Right atrium auricular region (tissue), 2 donors: ENCODE data around the gene LASP1NB.
"Not testable (repeated sequence)": the region's sequence is repeated elsewhere in the genome, so short reads cannot be mapped to it uniquely, and the experiment has no call there.

Experiments
- DNase-seq: peaks from one replicate; pipeline ENCODE4 v3.0.0-alpha.2; 2019; ENCODE audit warnings: low spot score
- H3K27ac ChIP-seq, 2 donors: fragments of 200-600 bp; sonication (generic); 1 replicate in 1 of 2; 2 replicates in 1 of 2; pipeline ENCODE4 v1.5.1; 2016 to 2019
- H3K27me3 ChIP-seq, 2 donors: fragments of 200-600 bp; sonication (generic); one replicate each; pipeline versions ENCODE4 v1.5.1 to v1.6.0; 2017 to 2019
- H3K36me3 ChIP-seq: fragments of 200-600 bp; sonication (generic); one replicate; pipeline ENCODE4 v1.5.1; 2016
- H3K4me1 ChIP-seq, 2 donors: fragments of 200-600 bp; sonication (generic); one replicate each; pipeline versions ENCODE4 v1.5.1 to v1.6.0; 2017 to 2019
- H3K4me3 ChIP-seq, 2 donors: fragments of 200-600 bp; sonication (generic); 1 replicate in 1 of 2; 2 replicates in 1 of 2; pipeline ENCODE4 v1.5.1; 2017 to 2019; ENCODE audit warnings: mild to moderate bottlenecking in 1 of 2, moderate library complexity in 1 of 2
- H3K9me3 ChIP-seq, 2 donors: fragments of 200-600 bp; sonication (generic); one replicate each; pipeline ENCODE4 v1.5.1; 2019
- TF ChIP-seq, protein P1 (sequence below), 2 donors: fragments of 200-600 bp; sonication (generic); IDR thresholded peaks; one replicate each; pipeline ENCODE4 v1.5.1; 2019; ENCODE audit warnings: antibody characterized with exemption in 2 of 2

The LASP1NB gene

DNA sequence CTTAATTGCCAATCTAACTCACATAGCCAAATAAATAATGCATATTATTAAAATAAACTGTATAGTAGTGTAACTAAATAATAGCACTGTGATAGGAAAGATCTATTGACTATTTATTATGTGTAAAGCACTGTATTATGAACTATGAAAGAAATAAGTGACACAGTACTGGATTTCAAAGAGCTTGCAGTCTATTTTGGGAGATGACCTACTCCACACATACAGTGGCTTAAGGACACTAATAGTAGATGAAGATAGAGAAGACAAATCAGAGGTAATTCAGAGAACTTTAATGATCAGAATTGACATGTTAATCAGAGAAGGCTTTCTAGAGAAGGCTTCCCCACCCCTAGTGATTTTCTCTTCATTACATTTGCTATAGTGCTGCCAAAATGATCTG, 14.6 kb downstream of the LASP1NB start:
- Histone ChIP-seq H3K4me3 (no peak overlapping the region), H3K9me3 (no peaks in the 10 kb centered on the region), H3K4me1 (no peaks in the 10 kb centered on the region), H3K27ac (no peak overlapping the region), H3K27me3 (no peaks in the 10 kb centered on the region), H3K36me3 (no peaks in the 10 kb centered on the region)
- TF ChIP-seq, protein P1, sequence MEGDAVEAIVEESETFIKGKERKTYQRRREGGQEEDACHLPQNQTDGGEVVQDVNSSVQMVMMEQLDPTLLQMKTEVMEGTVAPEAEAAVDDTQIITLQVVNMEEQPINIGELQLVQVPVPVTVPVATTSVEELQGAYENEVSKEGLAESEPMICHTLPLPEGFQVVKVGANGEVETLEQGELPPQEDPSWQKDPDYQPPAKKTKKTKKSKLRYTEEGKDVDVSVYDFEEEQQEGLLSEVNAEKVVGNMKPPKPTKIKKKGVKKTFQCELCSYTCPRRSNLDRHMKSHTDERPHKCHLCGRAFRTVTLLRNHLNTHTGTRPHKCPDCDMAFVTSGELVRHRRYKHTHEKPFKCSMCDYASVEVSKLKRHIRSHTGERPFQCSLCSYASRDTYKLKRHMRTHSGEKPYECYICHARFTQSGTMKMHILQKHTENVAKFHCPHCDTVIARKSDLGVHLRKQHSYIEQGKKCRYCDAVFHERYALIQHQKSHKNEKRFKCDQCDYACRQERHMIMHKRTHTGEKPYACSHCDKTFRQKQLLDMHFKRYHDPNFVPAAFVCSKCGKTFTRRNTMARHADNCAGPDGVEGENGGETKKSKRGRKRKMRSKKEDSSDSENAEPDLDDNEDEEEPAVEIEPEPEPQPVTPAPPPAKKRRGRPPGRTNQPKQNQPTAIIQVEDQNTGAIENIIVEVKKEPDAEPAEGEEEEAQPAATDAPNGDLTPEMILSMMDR (IDR thresholded peaks at IDR 0.05): no peak
- no peak for DNase-seq

DNA sequence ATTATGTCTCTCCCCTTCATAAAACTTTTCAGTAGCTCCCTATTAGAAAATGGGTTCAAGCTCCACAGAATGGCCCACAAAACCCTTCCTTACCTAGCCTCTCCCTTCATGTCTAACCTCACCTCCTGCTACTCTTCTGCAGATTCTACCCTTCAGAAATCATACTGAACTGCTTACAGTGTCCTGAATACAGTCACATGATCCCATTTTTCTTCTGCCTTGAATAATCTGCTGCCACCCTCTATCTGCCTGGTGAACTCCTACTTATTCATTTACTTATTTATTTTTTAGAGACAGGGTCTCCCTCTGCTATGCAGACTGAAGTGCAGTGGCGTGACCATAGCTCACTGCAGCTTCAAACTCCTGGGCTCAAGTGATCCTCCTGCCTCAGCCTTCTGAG, 15.0 kb downstream of the LASP1NB start:
- no peaks in the 10 kb centered on the region for H3K9me3 ChIP-seq
- H3K36me3 ChIP-seq: no peaks in the 10 kb centered on the region
- no peaks in the 10 kb centered on the region for H3K4me1 ChIP-seq
- H3K27ac ChIP-seq: no peak overlapping the region
- H3K4me3 ChIP-seq: no peak overlapping the region
- TF ChIP-seq, protein P1 (IDR thresholded peaks at IDR 0.05): no peak
- no peak for DNase-seq
- no peaks in the 10 kb centered on the region for H3K27me3 ChIP-seq

DNA sequence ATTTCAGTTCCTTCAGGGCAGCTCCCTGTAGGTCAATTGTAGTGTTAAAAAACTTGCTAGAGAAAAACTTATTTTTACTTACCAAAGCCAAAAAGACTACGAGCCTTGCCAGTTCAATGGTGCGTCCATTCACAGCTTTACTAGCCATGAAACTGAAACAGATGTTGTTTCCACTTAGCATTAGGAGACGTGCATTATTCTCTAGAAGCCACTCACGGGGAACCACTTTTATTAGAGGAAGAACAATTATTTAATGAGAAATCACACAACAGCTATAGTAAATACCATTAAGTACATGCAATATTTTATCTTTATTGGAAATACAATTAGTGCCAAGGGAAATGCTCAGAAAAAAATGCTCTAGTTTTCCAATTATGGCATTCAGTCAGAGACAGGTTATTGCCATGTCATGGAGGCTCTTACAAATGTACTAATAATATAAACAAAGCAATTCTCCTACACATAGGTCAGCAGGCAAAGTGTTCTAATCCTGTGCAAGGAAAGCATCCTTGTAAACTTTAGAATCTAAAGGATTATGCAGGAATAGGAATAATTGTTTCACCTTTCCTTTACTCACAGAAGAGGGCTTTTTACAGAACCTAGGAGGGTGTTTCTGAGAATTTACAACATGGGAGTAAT, 17.4 kb downstream of the LASP1NB start:
- Histone ChIP-seq H3K9me3 (no peaks in the 10 kb centered on the region), H3K4me1 (no peaks in the 10 kb centered on the region), H3K27me3 (no peaks in the 10 kb centered on the region), H3K27ac (no peak overlapping the region), H3K4me3 (no peak overlapping the region), H3K36me3 (no peaks in the 10 kb centered on the region)
- TF ChIP-seq, protein P1 (IDR thresholded peaks at IDR 0.05): no peak
- no peak for DNase-seq

DNA sequence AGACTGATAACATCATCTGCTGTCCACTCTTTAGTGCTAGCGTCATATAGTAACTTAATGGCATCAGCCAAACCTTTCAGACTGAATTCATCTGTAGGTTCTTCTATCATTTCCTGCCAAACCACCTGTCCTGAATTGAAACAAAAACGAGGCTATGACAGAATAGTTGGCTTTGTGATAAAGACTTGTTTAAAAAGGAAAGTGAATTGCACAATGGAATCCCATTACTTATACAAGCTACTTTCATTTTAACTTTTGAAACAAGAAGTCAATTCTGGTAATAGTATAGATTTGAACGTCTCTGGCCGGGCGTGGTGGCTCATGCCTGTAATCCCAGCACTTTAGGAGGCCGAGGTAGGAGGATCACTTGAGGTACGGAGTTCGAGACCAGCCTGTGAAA, 18.2 kb downstream of the LASP1NB start:
- Histone ChIP-seq H3K27ac (no peak overlapping the region), H3K4me1 (no peaks in the 10 kb centered on the region), H3K4me3 (no peak overlapping the region), H3K27me3 (no peaks in the 10 kb centered on the region), H3K36me3 (no peaks in the 10 kb centered on the region), H3K9me3 (no peaks in the 10 kb centered on the region)
- TF ChIP-seq, protein P1 (IDR thresholded peaks at IDR 0.05): no peak
- DNase-seq: no peak

DNA sequence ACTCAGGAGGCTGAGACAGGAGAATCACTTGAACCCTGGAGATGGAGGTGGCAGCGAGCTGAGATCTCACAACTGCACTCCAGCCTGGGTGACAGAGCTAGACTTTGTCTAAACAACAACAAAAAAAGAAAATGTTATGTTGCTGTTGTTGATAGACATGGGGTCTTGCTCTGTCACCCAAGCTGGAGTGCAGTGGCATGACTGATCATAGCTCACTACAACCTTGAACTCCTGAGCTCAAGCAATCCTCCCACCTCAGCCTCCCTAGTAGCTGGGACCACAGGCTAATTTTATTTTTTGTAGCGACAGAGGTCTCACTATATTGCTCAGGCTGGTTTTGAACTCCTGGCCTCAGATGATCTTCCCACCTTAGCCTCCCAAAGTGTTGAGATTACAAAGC, 21.8 kb downstream of the LASP1NB start:
- Histone ChIP-seq H3K27me3 (no peaks in the 10 kb centered on the region), H3K4me1 (no peaks in the 10 kb centered on the region), H3K4me3 (no peak overlapping the region), H3K9me3 (no peaks in the 10 kb centered on the region), H3K27ac (no peak overlapping the region), H3K36me3 (no peaks in the 10 kb centered on the region)
- TF ChIP-seq, protein P1 (IDR thresholded peaks at IDR 0.05): no peak
- no peak for DNase-seq

DNA sequence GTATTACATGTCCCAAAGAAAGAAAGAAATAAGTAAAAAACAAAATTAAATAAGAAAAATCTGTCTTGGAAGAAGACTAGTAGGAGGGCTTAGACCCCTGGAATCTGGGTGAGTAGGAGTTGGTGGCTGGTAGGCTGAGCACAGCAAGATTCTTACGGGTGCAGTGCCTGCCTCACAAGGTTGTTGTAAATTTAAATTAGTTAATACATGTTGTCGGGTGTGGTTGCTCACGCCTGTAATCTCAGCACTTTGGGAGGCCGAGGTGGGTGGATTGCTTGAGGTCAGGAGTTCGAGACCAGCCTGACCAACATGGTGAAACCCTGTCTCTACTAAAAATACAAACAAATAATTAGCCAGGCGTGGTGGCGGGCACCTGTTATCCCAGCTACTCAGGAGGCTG, 28.4 kb downstream of the LASP1NB start:
- not testable (repeated sequence) for H3K9me3 ChIP-seq, H3K4me1 ChIP-seq, H3K27ac ChIP-seq, DNase-seq, H3K4me3 ChIP-seq, H3K27me3 ChIP-seq, H3K36me3 ChIP-seq
